HCT116 (cell line): ENCODE results near the gene DLX5. TPM values are rescaled to one million over a fixed set of nuclear protein-coding genes. Genes with fewer than 3 reads are reported as not detected.
"Not testable (repeated sequence)": the region's sequence is repeated elsewhere in the genome, so short reads cannot be mapped to it uniquely, and the experiment has no call there.

Experiments used
- ATAC-seq: fragments of 200-7000 bp; cut with Tn5 transposase; 2 replicates; pipeline ENCODE4 v1.9.1; 2020; ENCODE audit warnings: mild to moderate bottlenecking, moderate library complexity
- BruUV-seq: library from RNA; stranded (reverse); fragments of 400-500 nt; replicated peaks from 2 replicates; lab custom pipeline; 2021; lab: Mats Ljungman, UMichigan
- CTCF ChIA-PET: fragments of 300-600 bp; sonication (Branson Sonifier 250); formaldehyde crosslinking; loops from one replicate; lab custom pipeline; 2021; ENCODE audit warnings: antibody characterized with exemption; lab: Charles Lee
- POLR2A ChIA-PET: fragments of 300-600, 350-600 bp; sonication (Branson Sonifier 250); formaldehyde crosslinking; loops from one replicate; lab custom pipeline; 2021; ENCODE audit warnings: antibody characterized with exemption; lab: Charles Lee
- RAD21 ChIA-PET, 2 experiments: fragments of 300-600 bp; sonication (Branson Sonifier 250); formaldehyde crosslinking; loops; one replicate each; lab custom pipeline; 2023; ENCODE audit warnings: low total read pairs in 2 of 2; ENCODE audit not compliant: uncharacterized antibody in 2 of 2, unreplicated experiment in 2 of 2, low non-redundant PET in 1 of 2; lab: Charles Lee
- DNase-seq: peaks from one replicate; pipeline ENCODE4 v3.0.0-alpha.2; 2010; ENCODE audit warnings: low read depth, low spot score
- H2AFZ ChIP-seq: fragments of 200-600 bp; shearing (Covaris generic), sonication (generic); 2 replicates; pipeline ENCODE4 v1.6.1; 2017; ENCODE audit warnings: low read depth, mixed run types, mixed read lengths, antibody characterized with exemption, low read length; ENCODE audit not compliant: poor library complexity, severe bottlenecking
- H3K27ac ChIP-seq: 2 replicates; pipeline ENCODE4 v1.5.1; 2012; ENCODE audit warnings: low read depth, low read length
- H3K27me3 ChIP-seq: fragments of 200-600 bp; sonication (generic); 2 replicates; pipeline ENCODE4 v1.6.1; 2016; ENCODE audit warnings: mixed run types, low read length, mixed read lengths; ENCODE audit not compliant: insufficient read depth
- H3K36me3 ChIP-seq, 2 experiments: fragments of 200-500 bp in 1 of 2; fragments of 200-600 bp in 1 of 2; sonication (Bioruptor generic) in 1 of 2; sonication (generic) in 1 of 2; 2 replicates each; pipeline versions ENCODE4 v1.5.1 to v1.6.1; 2014 to 2016; ENCODE audit warnings: low read length in 2 of 2, inconsistent platforms in 1 of 2, mixed read lengths in 1 of 2, mixed run types in 1 of 2; ENCODE audit not compliant: insufficient read depth in 2 of 2, control insufficient read depth in 1 of 2
- H3K4me1 ChIP-seq, 2 experiments: fragments of 200-600 bp in 1 of 2; sonication (generic) in 1 of 2; 2 replicates each; pipeline versions ENCODE4 v1.5.1 to v1.6.1; 2012 to 2017; ENCODE audit warnings: low read length in 2 of 2, inconsistent platforms in 1 of 2, mild to moderate bottlenecking in 1 of 2, mixed read lengths in 1 of 2, mixed run types in 1 of 2, moderate library complexity in 1 of 2; ENCODE audit not compliant: insufficient read depth in 2 of 2, control insufficient read depth in 1 of 2
- H3K4me2 ChIP-seq: fragments of 200-600 bp; sonication (generic); 2 replicates; pipeline ENCODE4 v1.6.1; 2017; ENCODE audit warnings: mixed run types, low read length, mixed read lengths
- H3K4me3 ChIP-seq, 2 experiments: fragments of 200-600 bp in 1 of 2; sonication (generic) in 1 of 2; replicated peaks in 1 of 2; 2 replicates each; pipeline ENCODE4 v1.5.1; 2011 to 2016; ENCODE audit warnings: low read length in 2 of 2, control low read depth in 1 of 2, low read depth in 1 of 2, mild to moderate bottlenecking in 1 of 2, mixed read lengths in 1 of 2, mixed run types in 1 of 2
- H3K79me2 ChIP-seq: fragments of 200-600 bp; sonication (generic); 2 replicates; pipeline ENCODE4 v1.6.1; 2017; ENCODE audit warnings: mild to moderate bottlenecking, mixed run types, low read length, moderate library complexity, mixed read lengths; ENCODE audit not compliant: insufficient read depth
- H3K9ac ChIP-seq: fragments of 200-600 bp; sonication (generic); 2 replicates; pipeline ENCODE4 v1.6.1; 2016; ENCODE audit warnings: low read length, mixed read lengths
- H3K9me2 ChIP-seq: fragments of 200-600 bp; sonication (generic), shearing (Covaris generic); 2 replicates; pipeline ENCODE4 v1.6.1; 2017; ENCODE audit warnings: mixed run types, mild to moderate bottlenecking, moderate library complexity; ENCODE audit not compliant: insufficient read depth
- H3K9me3 ChIP-seq, 2 experiments: fragments of 200-500 bp in 1 of 2; fragments of 200-600 bp in 1 of 2; sonication (Bioruptor generic) in 1 of 2; sonication (generic) in 1 of 2; 2 replicates each; pipeline ENCODE4 v1.6.1; 2014 to 2017; ENCODE audit warnings: low read length in 2 of 2, mixed read lengths in 2 of 2, inconsistent platforms in 1 of 2, low read depth in 1 of 2, mild to moderate bottlenecking in 1 of 2, mixed run types in 1 of 2, moderate library complexity in 1 of 2; ENCODE audit not compliant: control insufficient read depth in 1 of 2, insufficient read depth in 1 of 2
- H4K20me1 ChIP-seq: fragments of 200-600 bp; sonication (generic), shearing (Covaris generic); 2 replicates; pipeline ENCODE4 v1.6.1; 2017; ENCODE audit warnings: mixed run types, mild to moderate bottlenecking, moderate library complexity; ENCODE audit not compliant: insufficient read depth
- CTCF ChIP-seq, 3 experiments: fragments of 200-600 bp in 1 of 3; sonication (generic) in 1 of 3; IDR thresholded peaks in 2 of 3; conservative IDR thresholded peaks in 1 of 3; 2 replicates each; pipeline ENCODE4 v1.5.1; 2012 to 2017; ENCODE audit warnings: low read depth in 2 of 3, low read length in 2 of 3, antibody characterized with exemption in 1 of 3, borderline replicate concordance in 1 of 3, control low read depth in 1 of 3, mild to moderate bottlenecking in 1 of 3, mixed read lengths in 1 of 3, mixed run types in 1 of 3, moderate library complexity in 1 of 3; ENCODE audit not compliant: insufficient read depth in 1 of 3
- EZH2 ChIP-seq: fragments of 200-600 bp; sonication (generic); IDR thresholded peaks from 2 replicates; pipeline ENCODE4 v1.6.1; 2017; ENCODE audit warnings: antibody characterized with exemption, mixed run types
- RAD21 ChIP-seq: IDR thresholded peaks from 2 replicates; pipeline ENCODE4 v1.6.1; 2012; ENCODE audit warnings: low read depth, mild to moderate bottlenecking
- intact Hi-C: fragments of 100-400 bp; cut with micrococcal nuclease; formaldehyde crosslinking; loops from 2 replicates; pipeline ENCODE4 v1.10.0; 2022
- total RNA-seq: library from RNA; stranded (reverse); gene quantifications from one replicate; pipeline ENCODE4 v1.2.1, GENCODE V29; 2021; ENCODE audit not compliant: unreplicated experiment

DLX5 gene
- total RNA-seq, 1 experiment from 2014 or later = not detected

GRCh38 chr7:97034213-97034852 lies 9.7 kb upstream of the DLX5 start:
- H3K4me2 ChIP-seq = not testable (repeated sequence)

GRCh38 chr7:97027427-97028234 lies 3.0 kb upstream of the DLX5 start:
- Histone ChIP-seq H3K4me3 (no peak overlapping the region), H3K9ac (no peak overlapping the region), H4K20me1 (no peaks in the 10 kb centered on the region), H3K27ac (no peak overlapping the region), H3K36me3 (no peaks in the 10 kb centered on the region), H3K27me3 (peaks cover 34% of the 10 kb centered on the region), H3K9me3 (no peaks in the 10 kb centered on the region), H2AFZ (no peak overlapping the region), H3K4me1 (no peaks in the 10 kb centered on the region), H3K4me2 (no peak overlapping the region)
- ChIA-PET RAD21 (interaction anchor here (0.7 to 1.3 kb wide), 4 partner anchors 249 to 1111 kb away, joined by 3 to 4 read pairs (median 3); no protein-coding TSS in a partner anchor), CTCF (interaction anchor here (0.6 to 1.3 kb wide), 15 partner anchors 12 to 1156 kb away, joined by 3 to 12 read pairs (median 4); no protein-coding TSS in a partner anchor), POLR2A (interaction anchor here (1.0 kb wide), 1 partner anchor 205 kb away, joined by 3 read pairs; no protein-coding TSS in a partner anchor)
- intact Hi-C loops = loop anchor here (1.0 to 5.0 kb wide), 6 partner anchors 611 to 1305 kb away; no protein-coding TSS in a partner anchor
- DNase-seq (peak; percentile 38), ATAC-seq (peak; percentile 96)
- peak; percentile 51 to 87 (median 86); a peak in 5 of 6 replicates for TF ChIP-seq CTCF (IDR thresholded peaks at IDR 0.05 in 2 of 3, conservative IDR thresholded peaks at IDR 0.05 in 1 of 3; ENCODE audit: borderline replicate concordance in 1 of 3, insufficient read depth in 1 of 3, low read depth in 2 of 3, low read length in 2 of 3)
- TF ChIP-seq EZH2 = no peak
- TF ChIP-seq RAD21 = peak; percentile 88
- TF ChIP-seq, all 23 proteins: peak for 2
- BruUV-seq = no TSS peak
- no peaks in the 10 kb centered on the region for H3K9me2 ChIP-seq
- no peaks in the 10 kb centered on the region for H3K79me2 ChIP-seq

More at GRCh38 chr7:97034213-97034852, 9.7 kb upstream of the DLX5 start:
- POLR2A ChIA-PET, H3K9me3 ChIP-seq, H3K4me3 ChIP-seq, CTCF ChIA-PET, H3K9ac ChIP-seq, H3K9me2 ChIP-seq, H3K27ac ChIP-seq, BruUV-seq, ATAC-seq, H3K4me1 ChIP-seq, H2AFZ ChIP-seq, RAD21 ChIA-PET, DNase-seq, intact Hi-C loops, H3K36me3 ChIP-seq, H3K79me2 ChIP-seq, H4K20me1 ChIP-seq: not testable (repeated sequence)
- peaks cover 39% of the 10 kb centered on the region for H3K27me3 ChIP-seq
